ENCODE results near the gene CCL3.

Gene CCL3

DNA sequence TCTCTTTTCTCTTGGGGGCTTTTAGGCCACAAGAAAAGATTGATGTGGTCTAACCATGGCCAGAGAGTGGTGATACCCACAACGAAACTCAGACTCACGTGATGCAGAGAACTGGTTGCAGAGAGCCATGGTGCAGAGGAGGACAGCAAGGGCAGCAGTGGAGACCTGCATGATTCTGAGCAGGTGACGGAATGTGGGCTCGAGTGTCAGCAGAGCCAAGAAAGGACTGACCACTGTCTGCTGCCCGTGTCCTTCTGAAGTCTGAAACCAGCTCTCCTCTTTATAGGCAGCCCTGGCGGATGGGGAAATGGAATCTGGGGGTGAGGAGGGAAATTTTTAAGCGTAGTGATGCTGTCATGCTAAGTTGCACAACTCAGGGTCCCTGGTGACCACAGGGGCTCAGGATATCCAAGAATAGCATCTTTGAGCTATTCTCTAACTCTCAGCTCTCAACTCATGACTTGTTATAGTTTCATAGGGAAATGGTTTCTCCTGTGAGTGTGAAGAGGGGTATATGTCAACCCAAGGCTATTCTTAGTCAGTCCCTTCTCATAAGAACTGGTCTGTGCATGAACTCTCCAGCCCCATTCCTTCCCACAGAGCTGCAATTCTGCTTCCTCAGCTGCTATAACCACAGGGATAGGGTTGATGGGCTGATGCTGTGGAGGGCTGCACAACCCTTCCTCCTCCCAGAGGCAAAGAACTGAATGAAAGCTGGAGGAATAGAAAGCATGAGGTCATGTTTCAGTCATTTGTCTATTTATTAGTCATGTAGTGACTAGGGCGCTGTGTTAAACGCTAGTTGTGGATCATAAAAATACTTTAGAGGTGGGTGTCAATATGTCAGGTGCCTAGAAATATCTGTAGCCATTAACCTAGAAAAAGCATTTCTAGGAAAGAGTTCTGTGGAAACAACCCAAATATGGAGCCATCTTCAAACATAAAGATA is at the start of gene CCL3:
Gene CCL3 (minus strand): TSS at position 256 of the 949 bp plus-strand sequence. CDS start 85 bp downstream, at position 171.
- 0 out of 2 replicates have a peak, but pooled peaks cover 10% of the 10 kb centered on the region for H3K27me3 ChIP-seq (ENCODE audit: low read depth, low read length)
- H3K9ac ChIP-seq (ENCODE audit: low read length), result peak within 1 kb of the TSS; percentile 81
- peak within 1 kb of the TSS; percentile 74 for H3K4me3 ChIP-seq (ENCODE audit: low read length)
- no peaks in the 10 kb centered on the region for H3K9me3 ChIP-seq (ENCODE audit: insufficient read depth, low read length)
- H3K4me1 ChIP-seq (ENCODE audit: low read length), result peaks cover 58% of the 10 kb centered on the region
- peak within 1 kb of the TSS; percentile 94 for H3K4me2 ChIP-seq (ENCODE audit: low read length)
- TF ChIP-seq, protein P1, sequence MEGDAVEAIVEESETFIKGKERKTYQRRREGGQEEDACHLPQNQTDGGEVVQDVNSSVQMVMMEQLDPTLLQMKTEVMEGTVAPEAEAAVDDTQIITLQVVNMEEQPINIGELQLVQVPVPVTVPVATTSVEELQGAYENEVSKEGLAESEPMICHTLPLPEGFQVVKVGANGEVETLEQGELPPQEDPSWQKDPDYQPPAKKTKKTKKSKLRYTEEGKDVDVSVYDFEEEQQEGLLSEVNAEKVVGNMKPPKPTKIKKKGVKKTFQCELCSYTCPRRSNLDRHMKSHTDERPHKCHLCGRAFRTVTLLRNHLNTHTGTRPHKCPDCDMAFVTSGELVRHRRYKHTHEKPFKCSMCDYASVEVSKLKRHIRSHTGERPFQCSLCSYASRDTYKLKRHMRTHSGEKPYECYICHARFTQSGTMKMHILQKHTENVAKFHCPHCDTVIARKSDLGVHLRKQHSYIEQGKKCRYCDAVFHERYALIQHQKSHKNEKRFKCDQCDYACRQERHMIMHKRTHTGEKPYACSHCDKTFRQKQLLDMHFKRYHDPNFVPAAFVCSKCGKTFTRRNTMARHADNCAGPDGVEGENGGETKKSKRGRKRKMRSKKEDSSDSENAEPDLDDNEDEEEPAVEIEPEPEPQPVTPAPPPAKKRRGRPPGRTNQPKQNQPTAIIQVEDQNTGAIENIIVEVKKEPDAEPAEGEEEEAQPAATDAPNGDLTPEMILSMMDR (IDR thresholded peaks at IDR 0.05; ENCODE audit: low read depth, low read length), result no peak
- peak; percentile 83 for TF ChIP-seq EZH2phosphoT487 (IDR thresholded peaks at IDR 0.05; ENCODE audit: low read depth)
- peaks cover 3% of the 10 kb centered on the region for H3K36me3 ChIP-seq (replicated peaks; ENCODE audit: low read depth, low read length)
- no peaks in the 10 kb centered on the region for H4K20me1 ChIP-seq (ENCODE audit: insufficient read depth, low read length)
- H2AFZ ChIP-seq (ENCODE audit: low read depth, low read length), result no peak within 1 kb of the TSS
- H3K79me2 ChIP-seq (ENCODE audit: low read length), result no peaks in the 10 kb centered on the region
- peak within 1 kb of the TSS; percentile 92 for H3K27ac ChIP-seq (ENCODE audit: low read length)

DNA sequence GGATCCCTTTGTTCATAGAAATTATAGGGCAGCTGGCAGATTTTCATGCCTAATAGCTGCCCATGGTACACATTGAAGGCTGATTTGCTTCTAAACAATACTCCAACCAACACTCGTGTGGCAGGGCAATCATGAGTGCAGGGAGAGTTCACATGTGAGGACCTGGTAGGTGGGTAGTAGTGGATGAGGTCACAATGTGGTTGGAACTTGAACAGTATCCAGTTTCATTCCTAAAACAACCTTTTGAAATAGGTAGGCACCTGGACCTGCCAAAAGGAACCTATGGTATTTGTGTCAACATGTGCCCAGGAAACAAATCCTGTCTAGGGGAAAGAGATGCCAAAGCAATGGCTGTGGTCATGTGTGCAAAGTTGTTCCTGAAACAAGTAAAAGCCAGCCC is 46.5 kb upstream of the CCL3 start:
- no peaks in the 10 kb centered on the region for H4K20me1 ChIP-seq (ENCODE audit: insufficient read depth, low read length)
- no peaks in the 10 kb centered on the region for H3K9me3 ChIP-seq (ENCODE audit: insufficient read depth, low read length)
- H3K36me3 ChIP-seq (replicated peaks; ENCODE audit: low read depth, low read length), result no peaks in the 10 kb centered on the region
- no peak overlapping the region for H3K9ac ChIP-seq (ENCODE audit: low read length)
- H3K27me3 ChIP-seq (ENCODE audit: low read depth, low read length), result peaks cover 20% of the 10 kb centered on the region
- no peak overlapping the region for H2AFZ ChIP-seq (ENCODE audit: low read depth, low read length)
- no peaks in the 10 kb centered on the region for H3K79me2 ChIP-seq (ENCODE audit: low read length)
- no peak overlapping the region for H3K4me3 ChIP-seq (ENCODE audit: low read length)
- no peak overlapping the region for H3K27ac ChIP-seq (ENCODE audit: low read length)
- TF ChIP-seq, protein P1 (IDR thresholded peaks at IDR 0.05; ENCODE audit: low read depth, low read length), result no peak
- TF ChIP-seq EZH2phosphoT487 (IDR thresholded peaks at IDR 0.05; ENCODE audit: low read depth), result no peak
- peaks cover 27% of the 10 kb centered on the region for H3K4me1 ChIP-seq (ENCODE audit: low read length)
- no peak overlapping the region for H3K4me2 ChIP-seq (ENCODE audit: low read length)

DNA sequence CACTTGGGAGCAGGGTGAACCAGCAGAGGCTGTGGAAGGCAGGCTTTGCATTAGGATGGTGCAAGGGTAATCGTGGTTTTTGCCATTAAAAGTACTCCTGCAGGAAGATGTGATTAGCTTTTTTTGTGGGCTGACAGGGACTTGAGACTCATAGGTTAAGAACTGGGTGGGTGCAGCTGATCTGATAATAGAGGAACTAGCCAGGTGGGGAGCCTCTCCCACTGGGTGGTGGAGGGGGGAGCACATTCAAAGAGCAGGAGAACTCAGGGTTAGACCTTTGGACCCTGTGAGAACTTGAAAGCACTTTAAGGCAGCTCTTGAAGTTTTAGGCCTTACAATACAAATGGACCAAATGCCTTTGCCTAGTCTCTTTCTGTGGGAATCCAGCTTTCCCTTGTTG is 46.1 kb upstream of the CCL3 start:
- no peaks in the 10 kb centered on the region for H3K79me2 ChIP-seq (ENCODE audit: low read length)
- H3K36me3 ChIP-seq (replicated peaks; ENCODE audit: low read depth, low read length), result no peaks in the 10 kb centered on the region
- no peak overlapping the region for H3K4me3 ChIP-seq (ENCODE audit: low read length)
- peaks cover 16% of the 10 kb centered on the region for H3K27me3 ChIP-seq (ENCODE audit: low read depth, low read length)
- peaks cover 29% of the 10 kb centered on the region for H3K4me1 ChIP-seq (ENCODE audit: low read length)
- no peaks in the 10 kb centered on the region for H4K20me1 ChIP-seq (ENCODE audit: insufficient read depth, low read length)
- no peak overlapping the region for H2AFZ ChIP-seq (ENCODE audit: low read depth, low read length)
- TF ChIP-seq EZH2phosphoT487 (IDR thresholded peaks at IDR 0.05; ENCODE audit: low read depth), result no peak
- TF ChIP-seq, protein P1 (IDR thresholded peaks at IDR 0.05; ENCODE audit: low read depth, low read length), result no peak
- no peak overlapping the region for H3K9ac ChIP-seq (ENCODE audit: low read length)
- H3K9me3 ChIP-seq (ENCODE audit: insufficient read depth, low read length), result no peaks in the 10 kb centered on the region
- no peak overlapping the region for H3K27ac ChIP-seq (ENCODE audit: low read length)
- H3K4me2 ChIP-seq (ENCODE audit: low read length), result no peak overlapping the region

DNA sequence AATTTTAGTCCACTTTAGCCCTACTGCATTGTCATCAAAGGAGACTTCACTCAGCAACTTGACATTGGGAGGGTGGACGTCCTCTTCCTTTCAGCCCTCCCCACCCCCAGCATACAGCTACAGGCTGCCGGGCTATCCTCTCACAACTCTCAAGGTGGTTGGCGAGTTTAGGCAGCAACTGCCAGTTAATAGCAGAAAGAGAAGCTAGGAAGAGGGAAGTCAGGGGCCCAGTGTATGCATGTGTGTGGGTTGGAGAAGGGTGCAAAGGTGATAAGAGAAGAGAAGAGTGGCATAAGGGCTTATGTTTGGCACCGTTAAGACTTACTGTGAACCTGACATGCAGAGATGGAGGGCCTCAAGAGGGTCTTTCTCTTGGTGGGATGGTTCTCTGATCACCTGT is 45.5 kb upstream of the CCL3 start:
- no peak for TF ChIP-seq EZH2phosphoT487 (IDR thresholded peaks at IDR 0.05; ENCODE audit: low read depth)
- TF ChIP-seq, protein P1 (IDR thresholded peaks at IDR 0.05; ENCODE audit: low read depth, low read length), result no peak
- Histone ChIP-seq H3K4me1 (ENCODE audit: low read length) (peaks cover 29% of the 10 kb centered on the region), H3K9ac (ENCODE audit: low read length) (no peak overlapping the region), H3K4me2 (ENCODE audit: low read length) (no peak overlapping the region), H3K4me3 (ENCODE audit: low read length) (no peak overlapping the region), H3K27me3 (ENCODE audit: low read depth, low read length) (peaks cover 14% of the 10 kb centered on the region), H4K20me1 (ENCODE audit: insufficient read depth, low read length) (no peaks in the 10 kb centered on the region), H2AFZ (ENCODE audit: low read depth, low read length) (no peak overlapping the region), H3K79me2 (ENCODE audit: low read length) (no peaks in the 10 kb centered on the region), H3K36me3 (replicated peaks; ENCODE audit: low read depth, low read length) (no peaks in the 10 kb centered on the region), H3K27ac (ENCODE audit: low read length) (no peak overlapping the region), H3K9me3 (ENCODE audit: insufficient read depth, low read length) (no peaks in the 10 kb centered on the region)
